Lung (tissue), 13 donors: ENCODE data around the gene ZNF687. TPM values are rescaled to one million over a fixed set of nuclear protein-coding genes. Genes with fewer than 3 reads are reported as not detected.
A peak's percentile ranks its signal among the peaks of the same experiment; 100 is the strongest.

Experiments used
- ATAC-seq: fragments of 200-7000 bp; cut with Tn5 transposase; one replicate; pipeline ENCODE4 v1.9.1; 2020; ENCODE audit warnings: moderate number of reproducible peaks; ENCODE audit not compliant: insufficient read depth, low FRiP score
- DNase-seq, 3 donors: peaks; one replicate each; pipeline ENCODE4 v3.0.0-alpha.2; 2013 to 2017
- H3K27ac ChIP-seq, 2 donors: one replicate each; pipeline ENCODE4 v1.5.1; 2013; ENCODE audit warnings: mild to moderate bottlenecking in 2 of 2, moderate library complexity in 2 of 2, control low read depth in 1 of 2, inconsistent platforms in 1 of 2, low read depth in 1 of 2, low read length in 1 of 2
- H3K27me3 ChIP-seq, 3 donors: one replicate each; pipeline ENCODE4 v1.5.1; 2013; ENCODE audit warnings: low read length in 2 of 3; ENCODE audit not compliant: control insufficient read depth in 3 of 3, insufficient read depth in 3 of 3
- H3K36me3 ChIP-seq, 4 donors: one replicate each; pipeline ENCODE4 v1.5.1; 2013; ENCODE audit warnings: low read length in 4 of 4, mild to moderate bottlenecking in 1 of 4, moderate library complexity in 1 of 4; ENCODE audit not compliant: control insufficient read depth in 4 of 4, insufficient read depth in 4 of 4
- H3K4me1 ChIP-seq, 5 donors: one replicate each; pipeline ENCODE4 v1.5.1; 2013; ENCODE audit warnings: low read length in 5 of 5, mild to moderate bottlenecking in 2 of 5, moderate library complexity in 1 of 5; ENCODE audit not compliant: control insufficient read depth in 5 of 5, insufficient read depth in 5 of 5
- H3K4me3 ChIP-seq: one replicate; pipeline ENCODE4 v1.5.1; 2013; ENCODE audit warnings: mild to moderate bottlenecking, control low read depth, moderate library complexity
- H3K9ac ChIP-seq, 2 donors: one replicate each; pipeline ENCODE4 v1.5.1; 2013; ENCODE audit warnings: low read length in 2 of 2, control low read depth in 1 of 2; ENCODE audit not compliant: insufficient read depth in 1 of 2
- H3K9me3 ChIP-seq, 4 donors: one replicate each; pipeline ENCODE4 v1.5.1; 2013; ENCODE audit warnings: low read length in 3 of 4, mild to moderate bottlenecking in 1 of 4, moderate library complexity in 1 of 4; ENCODE audit not compliant: control insufficient read depth in 4 of 4, insufficient read depth in 3 of 4
- CTCF ChIP-seq: IDR thresholded peaks from 2 replicates; pipeline ENCODE4 v1.5.1; 2012; ENCODE audit warnings: mild to moderate bottlenecking; ENCODE audit errors: control extremely low read depth, extremely low read depth
- WGBS, 2 donors: extraction: QIAGEN DNeasy Blood & Tissue Kit; methylation state at CpG; one replicate each; pipeline ENCODE4 v1.1.7; 2013; 5-methylcytosine and 5-hydroxymethylcytosine counted together
- polyA plus RNA-seq, 2 donors: library from polyadenylated mRNA; stranded (reverse); fragments of 200-250 nt; gene quantifications; one replicate each; pipeline ENCODE4 v1.2.1, GENCODE V29; 2013
- small RNA-seq: library from RNA; depleted of rRNA; stranded (forward); fragments of <200 nt; gene quantifications from one replicate; pipeline ENCODE3, GENCODE V24; 2014; ENCODE audit warnings: low replicate concordance
- total RNA-seq, 2 donors: library from RNA; depleted of rRNA in 1 of 2; stranded (reverse); fragments of >200 nt in 1 of 2; gene quantifications; one replicate each; pipeline ENCODE4 v1.2.1, GENCODE V29; 2014 to 2021
- donor health status: control.
- donor health status: control.
- donor health status: Bipolar disorder and iron deficiency.
- donor health status: healthy.
- donor health status: DM: yes; HTN: yes; CAD: no.

Gene ZNF687
- total and polyA plus RNA-seq, 4 donors, result 9.6 to 31.2 (median 13.8) TPM

- no peak overlapping the region for H3K27ac ChIP-seq
- no peak overlapping the region for H3K4me3 ChIP-seq
- no peak for ATAC-seq
- no peak for TF ChIP-seq CTCF
- DNase-seq, result no peak
- H3K9ac ChIP-seq, result no peak overlapping the region
- no peaks in the 10 kb centered on the region for H3K27me3 ChIP-seq
- H3K9me3 ChIP-seq, result no peaks in the 10 kb centered on the region
- WGBS, 2 donors, result 88 to 89% methylated on average over 5 of the region's 5 CpGs
- H3K36me3 ChIP-seq, result no peaks in the 10 kb centered on the region
- no peaks in the 10 kb centered on the region for H3K4me1 ChIP-seq
These were observed 52.7 kb downstream of the ZNF687 start for GRCh38 chr1:151334822-151335221.

GRCh38 chr1:151336556-151336955, 54.5 kb downstream of the ZNF687 start:
- Histone ChIP-seq H3K9me3 (no peaks in the 10 kb centered on the region), H3K4me3 (no peak overlapping the region), H3K36me3 (no peaks in the 10 kb centered on the region), H3K9ac (no peak overlapping the region), H3K27me3 (no peaks in the 10 kb centered on the region), H3K27ac (no peak overlapping the region), H3K4me1 (no peaks in the 10 kb centered on the region)
- DNase-seq (no peak), ATAC-seq (no peak)
- TF ChIP-seq CTCF, result no peak
- 81 to 92% methylated on average over 3 of the region's 3 CpGs for WGBS, 2 donors

GRCh38 chr1:151340870-151341754, 59.0 kb downstream of the ZNF687 start:
- peak; percentile 46 to 88 (median 88) for DNase-seq
- Histone ChIP-seq H3K9ac (no peak overlapping the region), H3K4me3 (no peak overlapping the region), H3K4me1 (peaks cover 0 to 6% (median 3%) of the 10 kb centered on the region in 5 donors), H3K27ac (peak overlapping the region in 1 of 2 donors; percentile 39), H3K9me3 (no peaks in the 10 kb centered on the region), H3K27me3 (no peaks in the 10 kb centered on the region), H3K36me3 (peaks cover 0 to 18% (median 6%) of the 10 kb centered on the region in 4 donors)
- WGBS, 2 donors, result 34 to 38% methylated on average over 7 of the region's 7 CpGs
- peak; percentile 73 for TF ChIP-seq CTCF
- peak; percentile 71 for ATAC-seq

Small RNAs within 50 kb of the gene (small RNA-seq; reads per million reads assigned to genes)
- not detected for gene RN7SL444P

Other genes starting within 250 kb of the ZNF687 start
- 1 to 10 TPM; 2.8 to 8.6 TPM for gene BNIPL, start 245.7 kb upstream of the ZNF687 start, total RNA-seq
- 10 to 100 TPM in 1 of 2 donors, 1 to 10 TPM in 1; 1.9 to 12.2 TPM for gene BNIPL, start 245.7 kb upstream of the ZNF687 start, polyA plus RNA-seq
- 1 to 10 TPM; 4.3 to 4.9 TPM for gene C1orf56, start 234.5 kb upstream of the ZNF687 start, total RNA-seq
- 1 to 10 TPM; 2.3 to 3.5 TPM for gene C1orf56, start 234.5 kb upstream of the ZNF687 start, polyA plus RNA-seq
- 100 to 1,000 TPM in 1 of 2 donors, 10 to 100 TPM in 1; 87.7 to 103 TPM for gene CDC42SE1, start 222.7 kb upstream of the ZNF687 start, total RNA-seq
- gene CDC42SE1, start 222.7 kb upstream of the ZNF687 start, polyA plus RNA-seq, result 100 to 1,000 TPM in 1 of 2 donors, 10 to 100 TPM in 1; 38.4 to 147 TPM
- gene MLLT11, start 221.9 kb upstream of the ZNF687 start, total RNA-seq, result 1 to 10 TPM; 1.2 to 1.3 TPM
- 1 to 10 TPM in 1 of 2 donors, under 1 TPM in 1; 0.96 to 1.4 TPM for gene MLLT11, start 221.9 kb upstream of the ZNF687 start, polyA plus RNA-seq
- 10 to 100 TPM; 10.5 to 16.0 TPM for gene GABPB2, start 211.5 kb upstream of the ZNF687 start, total RNA-seq
- 1 to 10 TPM; 4.4 to 5.2 TPM for gene GABPB2, start 211.5 kb upstream of the ZNF687 start, polyA plus RNA-seq
- gene SEMA6C, start 135.7 kb upstream of the ZNF687 start, total RNA-seq, result 1 to 10 TPM; 6.4 to 9.8 TPM
- gene SEMA6C, start 135.7 kb upstream of the ZNF687 start, polyA plus RNA-seq, result 1 to 10 TPM; 6.3 to 6.7 TPM
- 10 to 100 TPM in 1 of 2 donors, 1 to 10 TPM in 1; 3.4 to 11.3 TPM for gene TNFAIP8L2, start 125.7 kb upstream of the ZNF687 start, total RNA-seq
- 10 to 100 TPM; 26.6 to 31.8 TPM for gene TNFAIP8L2, start 125.7 kb upstream of the ZNF687 start, polyA plus RNA-seq
- gene LYSMD1, start 116.4 kb upstream of the ZNF687 start, total RNA-seq, result 10 to 100 TPM in 1 of 2 donors, 1 to 10 TPM in 1; 4.9 to 12.7 TPM
- gene LYSMD1, start 116.4 kb upstream of the ZNF687 start, polyA plus RNA-seq, result 1 to 10 TPM; 5.1 to 5.3 TPM
- gene SCNM1, start 116.2 kb upstream of the ZNF687 start, total RNA-seq, result 10 to 100 TPM; 30.0 to 31.3 TPM
- 10 to 100 TPM; 50.7 to 73.8 TPM for gene SCNM1, start 116.2 kb upstream of the ZNF687 start, polyA plus RNA-seq
- under 1 TPM in 1 of 2 donors, not detected in 1; 0.83 TPM for gene TMOD4, start 106.3 kb upstream of the ZNF687 start, total RNA-seq
- under 1 TPM; 0.18 to 0.31 TPM for gene TMOD4, start 106.3 kb upstream of the ZNF687 start, polyA plus RNA-seq
- 10 to 100 TPM; 30.7 to 30.9 TPM for gene VPS72, start 92.1 kb upstream of the ZNF687 start, total RNA-seq
- 10 to 100 TPM; 28.6 to 39.1 TPM for gene VPS72, start 92.1 kb upstream of the ZNF687 start, polyA plus RNA-seq
- 100 to 1,000 TPM in 1 of 2 donors, 10 to 100 TPM in 1; 47.6 to 120 TPM for gene PIP5K1A, start 83.7 kb upstream of the ZNF687 start, total RNA-seq
- gene PIP5K1A, start 83.7 kb upstream of the ZNF687 start, polyA plus RNA-seq, result 10 to 100 TPM; 21.7 to 27.4 TPM
- 100 to 1,000 TPM in 1 of 2 donors, 10 to 100 TPM in 1; 96.9 to 147 TPM for gene PSMD4, start 27.6 kb upstream of the ZNF687 start, total RNA-seq
- gene PSMD4, start 27.6 kb upstream of the ZNF687 start, polyA plus RNA-seq, result 100 to 1,000 TPM; 209 to 212 TPM
- gene PI4KB, start 45.1 kb downstream of the ZNF687 start, total RNA-seq, result 10 to 100 TPM; 48.3 to 65.2 TPM
- 10 to 100 TPM; 25.0 to 42.3 TPM for gene PI4KB, start 45.1 kb downstream of the ZNF687 start, polyA plus RNA-seq
- 10 to 100 TPM; 40.2 to 40.3 TPM for gene RFX5, start 65.0 kb downstream of the ZNF687 start, total RNA-seq
- 10 to 100 TPM; 16.6 to 29.0 TPM for gene RFX5, start 65.0 kb downstream of the ZNF687 start, polyA plus RNA-seq
- gene SELENBP1, start 90.4 kb downstream of the ZNF687 start, total RNA-seq, result 100 to 1,000 TPM; 195 to 282 TPM
- 100 to 1,000 TPM in 1 of 2 donors, 10 to 100 TPM in 1; 84.1 to 177 TPM for gene SELENBP1, start 90.4 kb downstream of the ZNF687 start, polyA plus RNA-seq
- gene PSMB4, start 117.3 kb downstream of the ZNF687 start, total RNA-seq, result 100 to 1,000 TPM; 123 to 247 TPM
- gene PSMB4, start 117.3 kb downstream of the ZNF687 start, polyA plus RNA-seq, result 100 to 1,000 TPM; 373 to 452 TPM
- gene POGZ, start 177.2 kb downstream of the ZNF687 start, total RNA-seq, result 100 to 1,000 TPM in 1 of 2 donors, 10 to 100 TPM in 1; 59.7 to 131 TPM
- 10 to 100 TPM; 12.6 to 23.4 TPM for gene POGZ, start 177.2 kb downstream of the ZNF687 start, polyA plus RNA-seq
- 10 to 100 TPM; 38.9 to 74.9 TPM for gene CGN, start 229.1 kb downstream of the ZNF687 start, total RNA-seq
- gene CGN, start 229.1 kb downstream of the ZNF687 start, polyA plus RNA-seq, result 10 to 100 TPM; 23.4 to 34.7 TPM